PFSK-1 (cell line): ENCODE results near the gene HTATIP2.

Experiments used
- FOXP2 ChIP-seq: optimal IDR thresholded peaks from 2 replicates; pipeline ENCODE3; 2011; ENCODE audit warnings: borderline replicate concordance, control low read depth, inconsistent platforms; ENCODE audit not compliant: insufficient read depth; ENCODE audit errors: extremely low read length, extremely low read depth
- POLR2AphosphoS5 ChIP-seq: IDR thresholded peaks from 2 replicates; pipeline ENCODE4 v1.6.1; 2012; ENCODE audit warnings: low read depth, mild to moderate bottlenecking, control low read depth, low read length, moderate library complexity
- REST ChIP-seq, 2 experiments: IDR thresholded peaks; 2 replicates each; pipeline versions ENCODE4 v1.6.1 to v1.8.0; 2011 to 2012; ENCODE audit warnings: low read depth in 2 of 2, low read length in 2 of 2, control low read depth in 1 of 2, inconsistent platforms in 1 of 2, mild to moderate bottlenecking in 1 of 2, moderate library complexity in 1 of 2; ENCODE audit not compliant: insufficient read depth in 1 of 2
- SIN3A ChIP-seq: IDR thresholded peaks from 2 replicates; pipeline ENCODE4 v1.6.1; 2012; ENCODE audit warnings: mild to moderate bottlenecking, low read length, moderate library complexity, borderline replicate concordance; ENCODE audit not compliant: insufficient read depth
- TAF1 ChIP-seq: IDR thresholded peaks from 2 replicates; pipeline ENCODE4 v1.6.1; 2012; ENCODE audit warnings: low read length, control low read depth, borderline replicate concordance; ENCODE audit not compliant: insufficient read depth

- no peak for TF ChIP-seq REST (IDR thresholded peaks at IDR 0.05; ENCODE audit: insufficient read depth in 1 of 2, low read depth in 2 of 2, low read length in 2 of 2)
- no peak for TF ChIP-seq SIN3A
- no peak for TF ChIP-seq POLR2AphosphoS5
- TF ChIP-seq TAF1 = no peak
- TF ChIP-seq FOXP2 = no peak
Measured at GRCh38 chr11:20357150-20357549, 6.4 kb upstream of the HTATIP2 start.
